Fibroblast of the conjunctiva (primary cell): ENCODE results near the gene CAPN8.

Experiments used
- DNase-seq: peaks from one replicate; pipeline ENCODE4 v3.0.0-alpha.2; 2010; ENCODE audit warnings: low read depth

The CAPN8 gene

DNA sequence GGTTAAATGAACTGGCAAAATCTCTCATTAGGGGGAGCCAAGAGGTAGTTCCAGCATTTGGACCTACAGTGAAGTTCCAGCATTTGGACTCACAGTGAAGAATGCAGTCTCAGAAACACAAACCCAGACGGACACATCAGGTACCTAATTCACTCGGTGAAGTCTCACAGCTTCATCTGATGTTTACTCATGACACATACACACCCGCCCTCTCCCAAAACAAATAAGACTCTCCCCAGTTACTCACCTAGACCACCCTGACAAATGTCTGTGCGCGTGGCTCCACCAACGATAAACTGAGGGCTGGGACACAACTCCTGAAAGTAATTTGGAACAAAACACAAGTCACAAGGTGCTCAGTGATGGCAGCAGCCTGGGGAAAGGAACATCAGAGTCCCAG is 11.4 kb downstream of the CAPN8 start:
- no peak for DNase-seq

DNA sequence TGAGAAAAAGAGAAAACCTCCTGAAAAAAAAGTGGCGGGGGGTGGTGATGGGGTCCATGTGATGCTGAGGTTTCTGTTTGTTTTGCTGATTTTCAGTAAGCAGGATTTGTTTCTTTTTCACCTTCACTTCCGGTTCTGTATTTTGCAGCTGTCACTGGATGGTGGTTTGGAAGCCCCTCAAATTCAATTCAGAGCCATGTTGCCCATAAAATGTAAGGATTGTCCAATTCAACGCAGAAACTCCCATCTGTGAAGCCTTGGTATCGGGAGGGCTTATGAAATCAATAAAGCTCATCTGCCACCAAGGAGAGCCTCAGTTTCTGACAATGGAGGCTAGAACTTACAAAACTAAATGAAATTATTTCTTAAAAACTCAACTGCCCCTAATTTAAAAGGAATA is 12.1 kb downstream of the CAPN8 start:
- DNase-seq, result no peak

DNA sequence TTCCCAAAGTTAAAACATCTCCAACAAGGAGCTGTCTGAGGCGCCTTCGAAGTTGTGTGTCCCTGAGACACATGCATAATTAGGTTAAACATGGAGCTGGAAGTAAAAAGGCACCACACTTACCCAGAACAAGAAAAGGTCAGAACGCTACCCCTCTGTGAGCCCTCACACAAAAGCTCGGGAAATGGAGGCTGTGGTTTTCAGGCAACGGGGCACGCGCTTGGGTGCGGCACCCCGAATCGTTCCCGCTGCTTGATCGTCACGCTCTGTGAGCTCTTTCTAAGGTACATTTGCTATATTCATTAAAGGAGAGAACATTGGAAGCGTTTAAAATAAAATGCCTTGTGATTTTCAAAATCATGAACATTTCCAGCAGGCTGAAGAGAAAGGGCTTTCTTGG is 12.5 kb downstream of the CAPN8 start:
- no peak for DNase-seq

DNA sequence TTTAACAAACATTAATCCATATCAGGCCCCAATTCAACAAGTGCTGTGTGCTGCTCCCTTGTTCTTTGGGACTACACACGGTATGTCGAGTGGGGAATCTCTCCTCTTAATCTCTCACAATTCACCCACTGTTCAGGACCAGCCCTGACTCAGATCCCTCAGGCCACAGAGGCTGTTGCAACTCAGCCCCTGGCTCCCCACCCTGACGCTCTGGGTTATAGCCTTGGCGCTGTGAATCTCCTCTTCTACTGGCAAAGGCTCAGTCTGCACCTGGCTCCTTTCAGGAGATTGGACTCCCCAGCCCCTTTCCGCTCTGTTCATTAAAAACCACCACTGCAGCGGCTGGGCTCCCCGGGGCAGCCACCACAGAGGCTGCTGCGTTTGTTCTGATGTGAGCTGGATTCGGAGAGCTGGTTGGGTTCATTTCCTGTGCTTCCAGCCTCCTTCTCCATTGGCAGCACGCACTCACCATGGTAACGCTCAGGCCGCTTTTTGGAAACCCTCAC is 13.0 kb downstream of the CAPN8 start:
- DNase-seq, result no peak

DNA sequence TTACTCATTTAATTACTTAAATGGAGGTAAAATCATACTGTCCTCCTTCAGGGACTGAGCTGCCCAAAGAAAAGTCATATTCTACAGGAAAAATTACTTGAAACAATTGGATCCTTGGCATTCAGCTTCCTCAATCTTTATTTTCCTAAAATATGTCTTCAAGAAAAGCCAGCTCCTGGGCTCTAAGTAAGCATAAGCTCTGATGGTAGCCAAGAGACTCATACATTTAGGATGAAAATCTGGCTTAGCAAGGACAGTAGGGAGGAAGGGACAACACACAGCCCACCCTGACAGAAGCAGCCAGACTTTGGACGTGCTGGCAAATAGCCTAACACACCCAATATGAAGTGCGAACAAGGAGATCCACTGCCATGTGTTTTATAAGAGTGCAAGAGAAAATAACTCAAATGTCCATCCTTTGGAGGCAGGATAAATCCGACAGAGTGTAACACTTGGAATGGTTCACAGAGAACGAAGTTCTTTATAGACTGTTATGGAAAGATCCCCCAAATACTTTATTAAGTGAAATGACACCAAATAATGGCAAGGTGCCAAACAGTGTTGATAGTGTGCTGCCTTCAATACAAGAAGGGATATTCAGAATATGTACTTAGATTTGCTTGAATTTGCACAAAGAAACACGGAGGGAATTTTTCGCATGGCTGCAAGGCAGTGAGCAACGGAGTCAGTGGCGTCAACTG is 14.1 kb downstream of the CAPN8 start:
- DNase-seq, result no peak

DNA sequence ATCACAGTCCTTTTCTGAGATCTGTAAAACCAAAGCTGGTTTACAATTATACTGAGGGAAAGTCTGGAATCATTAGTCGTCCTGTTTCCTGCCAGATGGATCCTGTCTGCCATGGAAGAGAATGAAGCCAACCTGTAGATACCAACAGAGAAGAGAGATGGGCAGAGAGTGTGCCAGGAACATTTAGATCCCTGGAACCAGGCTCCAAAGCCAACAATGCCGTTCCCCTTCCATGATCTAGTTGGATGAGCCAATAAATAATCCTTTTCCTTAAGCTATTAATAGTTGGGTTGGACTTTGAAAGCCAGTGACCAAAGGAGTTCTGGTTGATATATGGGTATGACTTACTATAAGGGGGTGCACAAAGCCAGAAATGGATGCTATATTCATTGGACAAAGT is 15.0 kb downstream of the CAPN8 start:
- no peak for DNase-seq

DNA sequence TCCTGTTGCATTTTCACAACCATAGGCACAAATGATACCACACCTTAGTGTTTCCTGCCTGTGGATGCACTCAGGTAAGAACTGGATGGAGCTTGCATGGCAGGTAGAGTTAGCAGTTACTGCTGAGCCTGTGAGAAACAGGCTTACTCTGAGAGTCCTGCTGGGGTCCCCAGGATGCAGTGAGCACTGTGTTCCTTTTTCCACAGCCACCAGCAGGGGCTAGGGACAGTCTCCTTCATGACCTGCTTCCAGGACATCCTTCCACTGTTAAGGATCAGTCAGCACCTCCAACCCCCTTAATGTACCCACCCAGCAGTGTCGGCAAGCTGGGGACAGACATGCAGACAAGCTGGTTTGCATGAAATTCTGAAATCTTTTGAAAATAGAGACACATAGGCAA is 16.3 kb downstream of the CAPN8 start:
- DNase-seq, result no peak

DNA sequence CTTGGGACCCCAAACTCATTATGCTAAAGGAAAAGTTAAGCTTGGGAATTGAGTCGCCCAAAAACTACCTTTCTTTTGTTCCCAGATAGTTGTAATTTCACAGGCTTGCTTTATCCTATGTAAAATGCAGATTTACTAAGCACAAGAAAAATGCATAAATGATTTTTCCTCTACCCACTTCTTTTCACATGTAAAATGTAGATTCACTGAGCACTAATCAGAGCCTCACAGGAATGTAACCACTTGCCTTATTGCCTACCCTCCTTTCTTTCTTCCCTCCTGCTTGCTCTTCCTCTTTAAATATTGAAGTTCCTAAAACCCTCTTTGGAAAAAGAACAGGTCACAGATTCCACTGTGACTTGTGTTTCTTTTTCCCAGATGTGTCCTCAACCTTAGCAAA is 18.3 kb downstream of the CAPN8 start:
- DNase-seq, result no peak

DNA sequence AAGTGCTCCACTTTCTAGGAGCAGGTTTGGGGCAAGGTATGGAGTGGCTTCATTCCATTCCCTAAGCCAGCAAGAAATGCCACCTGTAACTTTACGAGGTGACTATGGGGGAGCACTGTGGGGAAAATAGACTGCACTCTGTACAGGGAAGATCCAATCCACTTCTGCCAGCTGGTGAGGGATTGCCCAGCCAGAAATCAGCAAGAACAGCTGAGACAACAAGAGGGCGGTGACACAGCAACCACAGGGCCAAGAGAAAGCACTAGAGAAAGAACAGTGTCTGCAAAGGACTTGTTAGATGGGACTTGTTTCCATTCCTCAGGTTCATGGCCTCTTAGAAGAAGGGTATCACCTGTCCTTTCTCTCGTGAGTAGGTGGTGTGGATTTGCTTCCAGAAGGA is 19.6 kb downstream of the CAPN8 start:
- no peak for DNase-seq

DNA sequence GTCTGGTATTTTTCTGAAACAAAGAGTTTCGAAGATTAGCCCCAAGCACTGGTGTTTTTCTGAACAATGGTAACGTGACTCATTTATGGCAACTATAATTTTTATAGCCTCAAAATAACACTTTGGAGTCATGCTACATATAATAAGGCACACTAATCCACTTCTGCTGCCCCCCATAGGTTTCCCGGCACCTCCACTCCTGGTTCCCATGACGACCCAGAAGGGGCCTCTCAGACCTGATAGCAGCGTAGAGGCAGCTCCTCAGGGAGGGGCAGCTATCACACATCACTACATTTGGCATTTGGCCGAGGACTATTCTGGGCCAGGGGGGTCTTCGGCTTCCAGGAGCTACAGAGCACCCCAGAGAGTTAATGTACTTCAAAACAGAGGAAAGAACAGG is 23.3 kb downstream of the CAPN8 start:
- DNase-seq, result no peak

DNA sequence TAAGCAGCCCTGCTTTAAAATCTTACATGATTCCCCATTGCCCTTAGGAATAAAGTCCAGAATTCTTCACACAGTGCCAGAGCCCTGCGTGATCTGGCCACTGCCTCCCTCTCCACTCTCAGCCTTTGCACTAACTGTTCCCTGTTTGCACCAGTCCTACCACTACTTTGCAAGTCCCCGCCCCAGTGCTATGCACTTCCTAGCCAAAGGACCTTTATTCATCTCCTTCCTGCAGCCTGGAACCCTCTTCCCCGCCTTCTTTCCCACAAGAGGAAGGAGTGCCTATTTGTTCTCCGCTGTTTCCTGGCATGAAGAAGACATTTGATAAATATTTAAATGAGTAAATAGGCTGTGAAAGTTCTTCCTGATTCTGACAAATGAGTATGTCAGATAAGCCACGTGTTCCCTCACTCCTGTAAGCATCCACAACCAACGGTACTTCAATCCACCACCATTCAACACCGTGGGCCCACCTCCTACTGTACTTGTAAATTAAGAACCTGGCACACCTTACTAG is 23.9 kb downstream of the CAPN8 start:
- DNase-seq, result no peak

DNA sequence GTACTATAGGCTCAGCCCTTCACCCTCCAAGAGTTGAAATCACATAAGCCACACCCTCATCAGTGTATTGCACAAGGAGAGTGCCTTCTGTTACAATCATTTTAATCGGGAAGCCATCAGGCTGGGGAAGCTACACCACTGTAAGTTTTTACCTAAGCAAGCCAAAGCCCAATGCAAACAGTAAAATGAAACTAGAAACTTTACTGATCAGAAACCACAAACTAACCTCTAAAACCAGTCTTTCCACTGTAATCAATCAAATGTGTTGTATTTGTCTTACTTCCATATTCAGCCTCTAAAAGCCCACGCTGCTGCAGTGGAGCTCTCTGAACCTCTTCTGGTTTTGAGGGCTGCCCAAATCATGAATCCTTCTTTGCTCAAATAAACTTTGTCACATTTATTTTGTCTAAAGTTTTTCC is 26.2 kb downstream of the CAPN8 start:
- DNase-seq, result no peak

DNA sequence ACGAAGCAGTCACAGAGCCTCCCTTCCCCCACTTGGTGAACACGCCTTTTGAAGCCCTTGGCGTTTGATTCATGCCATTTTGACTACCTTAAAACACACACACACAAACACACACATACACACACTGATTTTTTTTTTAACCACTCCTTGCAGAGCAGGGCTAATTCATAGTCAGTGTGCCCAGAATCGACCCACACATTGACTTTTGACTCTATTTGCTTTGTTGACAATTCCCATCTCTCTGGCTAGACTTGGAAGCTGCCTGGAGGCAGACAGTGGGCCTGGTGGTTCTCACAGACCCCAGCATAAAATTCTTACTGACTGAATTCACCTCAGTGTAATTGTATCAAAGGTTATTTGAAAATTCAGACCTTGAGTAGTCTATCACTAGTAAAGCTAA is 30.3 kb downstream of the CAPN8 start:
- DNase-seq, result no peak

DNA sequence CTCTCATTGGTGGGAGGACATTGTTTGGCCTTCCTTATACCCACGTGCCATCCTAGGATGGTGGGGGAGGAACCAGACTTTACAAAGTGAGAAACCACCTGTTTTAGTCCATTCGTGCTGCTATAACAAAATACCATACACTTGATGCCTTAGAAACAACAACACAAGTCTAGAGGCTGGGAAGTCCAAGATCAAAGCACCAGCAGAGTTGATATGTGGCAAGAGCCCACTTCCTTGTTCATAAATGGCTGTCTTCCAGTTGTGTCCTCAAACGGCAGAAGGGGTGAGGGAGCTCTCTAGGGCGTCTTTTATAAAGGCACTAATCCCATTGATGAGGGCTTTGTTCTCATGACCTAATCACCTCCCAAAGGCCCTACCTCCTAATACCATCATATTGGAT is 31.1 kb downstream of the CAPN8 start:
- no peak for DNase-seq

DNA sequence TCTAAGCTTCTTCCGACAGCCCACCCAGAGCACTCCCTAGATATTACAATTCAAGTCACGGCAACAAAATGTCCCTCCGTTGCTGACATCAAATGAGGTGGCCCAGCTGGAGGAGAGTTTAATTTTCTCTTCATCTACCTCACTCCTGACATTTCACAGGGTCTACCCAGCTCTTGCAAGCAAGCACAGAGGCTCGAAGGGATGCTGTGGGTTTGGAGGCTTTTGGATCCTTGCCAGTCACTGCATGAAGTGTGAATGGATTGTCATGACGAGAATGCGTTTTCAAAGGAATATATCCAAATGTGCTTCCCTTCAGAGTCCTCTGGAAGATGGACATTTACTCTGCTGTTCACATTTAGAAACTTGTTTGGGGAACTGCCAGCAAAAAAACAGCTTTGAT is 33.5 kb downstream of the CAPN8 start:
- DNase-seq, result no peak

DNA sequence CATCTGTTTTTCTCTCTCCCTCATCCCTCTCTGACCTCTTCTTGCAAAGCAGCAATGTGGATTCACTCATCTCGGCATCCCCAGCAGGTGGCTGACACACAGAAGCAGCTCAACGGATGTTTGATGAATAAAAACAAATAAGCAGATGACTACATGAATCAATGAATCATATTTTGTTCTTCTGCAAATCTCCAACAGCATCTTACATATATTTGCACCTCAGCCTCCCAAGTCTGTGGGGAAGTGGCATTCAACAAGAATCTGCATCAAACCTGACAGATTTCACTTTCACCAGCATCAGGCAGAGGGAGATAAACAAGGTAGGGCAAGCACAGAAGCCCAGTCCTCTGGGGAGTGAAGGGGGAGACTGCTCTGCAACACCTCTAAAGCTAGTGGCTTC is 34.0 kb downstream of the CAPN8 start:
- no peak for DNase-seq

DNA sequence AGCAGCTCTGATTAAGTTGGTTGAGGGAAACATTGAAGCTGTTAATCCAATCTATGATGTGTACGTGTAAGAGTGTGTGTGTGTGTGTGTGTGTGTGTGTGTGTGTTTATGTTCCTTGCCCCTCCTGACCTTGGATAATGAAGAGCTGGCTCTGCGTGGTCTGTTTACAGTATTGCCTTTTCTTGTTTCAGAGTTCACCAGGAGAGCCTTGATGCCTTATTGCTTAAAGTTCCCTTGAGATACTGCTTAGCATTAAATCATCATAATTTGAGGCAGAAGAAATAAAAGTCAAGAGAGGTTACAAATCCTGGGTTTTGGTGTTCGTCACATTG is 36.4 kb downstream of the CAPN8 start:
- no peak for DNase-seq

DNA sequence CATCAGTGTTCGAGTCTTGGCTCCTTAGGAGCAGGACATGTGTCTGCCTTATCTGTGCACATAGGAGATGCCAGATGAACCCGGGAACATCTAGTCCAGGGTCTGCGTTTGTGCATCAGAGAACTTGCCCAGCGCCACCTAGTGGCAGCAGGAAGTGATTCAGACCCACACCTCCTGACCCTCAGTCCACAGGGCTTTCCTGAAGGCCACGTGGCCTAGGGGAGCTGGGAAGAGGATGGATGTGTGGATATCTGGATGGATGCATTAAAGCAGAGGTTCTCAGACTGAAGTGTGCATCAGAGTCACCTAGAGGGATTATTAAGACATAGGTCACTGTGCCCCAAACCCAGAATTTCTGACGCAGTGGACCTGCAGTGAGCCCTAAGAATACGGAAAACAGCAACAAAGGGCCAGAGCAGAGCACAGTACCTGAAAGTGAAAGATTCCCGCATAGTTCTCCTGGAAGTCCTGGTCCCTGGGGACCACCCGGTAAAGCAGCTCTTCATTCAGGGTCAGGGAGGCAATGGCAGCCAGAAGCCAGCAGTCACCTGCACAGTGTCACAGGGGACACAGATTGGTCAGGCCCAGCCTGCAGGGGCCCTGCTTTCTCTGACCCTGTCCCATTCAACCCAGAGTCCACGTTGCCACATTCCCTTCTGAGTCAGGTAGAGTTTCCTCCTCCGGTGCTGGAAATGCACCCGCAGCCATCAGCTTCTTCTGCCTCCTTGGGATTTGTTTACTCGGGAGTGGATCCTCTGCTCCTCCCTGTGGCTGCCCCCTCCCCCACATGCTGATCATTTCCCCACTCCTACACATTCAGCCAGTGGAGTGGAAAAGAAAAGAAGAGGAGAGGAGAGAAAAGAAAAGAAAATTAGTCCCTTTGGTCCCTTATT is 37.0 kb downstream of the CAPN8 start:
- peak; percentile 2 for DNase-seq

DNA sequence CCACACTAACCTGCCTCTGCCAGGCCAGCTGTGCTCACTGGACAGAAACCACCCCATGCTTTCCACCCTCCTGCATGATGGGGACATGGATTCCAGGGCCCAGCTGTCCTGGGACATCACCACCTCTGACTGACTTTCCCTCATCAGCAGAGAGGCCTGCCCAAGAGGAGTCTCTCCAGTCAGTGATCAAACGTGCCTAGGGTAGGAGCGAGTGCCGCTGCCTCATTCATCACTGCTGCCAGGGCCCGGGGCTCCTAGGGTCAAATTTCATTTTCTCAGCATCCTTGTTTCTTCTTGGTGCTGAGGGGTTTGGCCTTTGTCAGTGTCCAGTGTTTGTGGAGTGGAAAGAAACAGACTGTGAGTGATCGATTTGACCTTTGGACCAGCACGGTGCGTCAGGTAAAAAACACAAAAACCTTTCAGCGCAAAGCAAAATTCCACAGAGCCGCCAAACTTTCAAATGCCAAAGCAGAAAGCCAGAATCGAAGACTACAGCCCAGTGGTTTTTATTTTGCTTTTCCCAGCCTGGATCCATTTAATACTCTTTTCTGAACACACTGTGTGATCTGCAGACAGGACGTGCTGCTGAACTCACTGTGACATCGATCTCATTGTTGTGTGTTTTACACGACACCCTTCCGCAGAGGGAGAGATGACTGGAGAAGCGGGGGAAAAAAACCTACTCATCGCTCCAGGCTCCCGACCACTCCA is 43.2 kb downstream of the CAPN8 start:
- DNase-seq, result no peak

DNA sequence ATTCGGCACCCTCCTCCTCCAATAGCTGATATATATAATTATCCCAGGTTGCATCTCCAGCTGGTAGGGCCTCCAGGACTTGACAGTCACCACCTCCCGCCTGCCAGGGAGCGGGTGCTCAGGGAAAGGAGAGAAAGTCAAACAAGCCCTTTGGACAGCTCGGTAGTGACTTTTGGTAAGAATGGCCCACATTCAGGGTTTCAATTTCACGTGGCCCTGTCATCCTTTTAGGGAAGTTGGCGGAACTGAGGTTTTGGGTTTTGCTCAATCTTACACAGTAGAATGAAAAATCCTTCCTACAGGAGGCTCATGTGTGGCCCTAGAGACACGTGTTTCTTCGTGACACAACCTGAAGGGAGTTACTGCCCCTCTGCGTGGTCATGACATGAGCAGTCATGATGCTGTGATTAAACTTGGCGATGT is 44.2 kb downstream of the CAPN8 start:
- DNase-seq, result no peak

DNA sequence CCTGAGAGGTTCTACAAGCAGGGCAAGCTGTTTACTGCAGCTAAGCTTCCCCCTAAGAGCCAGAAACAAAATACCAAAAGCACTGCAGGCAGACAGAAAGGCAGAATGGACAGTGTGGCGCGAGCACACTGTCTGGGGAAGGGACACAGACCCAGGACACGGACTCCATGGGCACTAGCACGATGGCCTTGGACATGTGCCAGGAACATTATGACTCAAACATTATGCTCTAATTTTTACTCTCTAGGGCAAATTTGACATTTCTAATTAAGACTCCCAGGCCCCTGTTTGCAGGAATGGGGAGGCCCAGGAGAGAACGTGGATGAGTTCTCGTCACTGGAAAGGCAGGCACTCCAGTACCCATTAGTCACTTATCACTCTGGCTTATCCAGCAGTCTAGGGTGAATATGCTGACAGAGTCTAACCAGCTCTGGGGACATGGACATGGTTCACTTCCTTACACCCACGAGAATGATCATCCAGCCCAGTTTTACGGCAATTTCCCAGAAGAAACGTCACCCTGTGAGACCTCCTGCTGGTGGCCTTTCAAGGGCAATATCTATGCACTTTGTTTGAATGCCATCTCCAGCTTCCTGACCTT is 45.1 kb downstream of the CAPN8 start:
- no peak for DNase-seq

DNA sequence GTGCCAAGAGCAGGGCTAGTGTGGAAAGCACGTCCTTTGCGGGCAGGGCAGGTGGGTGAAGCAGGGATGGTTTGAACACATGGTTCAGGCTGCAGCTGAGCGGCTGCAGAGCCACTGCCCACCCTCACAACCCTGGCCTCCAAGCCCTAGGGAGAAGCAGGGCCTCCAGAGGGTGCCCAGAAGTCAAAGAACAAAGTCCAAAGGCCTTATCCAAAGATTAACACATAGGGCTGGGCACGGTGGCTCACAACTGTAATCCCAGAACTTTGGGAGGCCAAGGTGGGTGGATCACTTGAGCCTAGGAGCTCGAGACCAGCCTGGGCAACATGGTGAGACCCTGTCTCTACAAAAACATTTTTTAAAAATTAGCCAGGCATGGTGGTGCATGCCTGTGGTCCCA is 46.8 kb downstream of the CAPN8 start:
- no peak for DNase-seq
